Neuron (in vitro differentiated cells): ENCODE results near the gene CNOT1.
"Not testable (repeated sequence)": the region's sequence is repeated elsewhere in the genome, so short reads cannot be mapped to it uniquely, and the experiment has no call there.

ENCODE experiments used
- H2AFZ ChIP-seq: one replicate; pipeline ENCODE4 v1.6.1; 2013; ENCODE audit warnings: low read depth, mild to moderate bottlenecking, inconsistent platforms, low read length, moderate library complexity
- H3K27me3 ChIP-seq: one replicate; pipeline ENCODE4 v1.6.1; 2013; ENCODE audit warnings: low read length; ENCODE audit not compliant: insufficient read depth
- H3K36me3 ChIP-seq: one replicate; pipeline ENCODE4 v1.6.1; 2013; ENCODE audit warnings: low read length; ENCODE audit not compliant: insufficient read depth
- H3K4me1 ChIP-seq: one replicate; pipeline ENCODE4 v1.6.1; 2013; ENCODE audit warnings: low read length; ENCODE audit not compliant: insufficient read depth
- H3K4me3 ChIP-seq: 2 replicates; pipeline ENCODE4 v1.5.1; 2013; ENCODE audit warnings: mild to moderate bottlenecking, low read length, moderate library complexity
- H3K9me3 ChIP-seq: one replicate; pipeline ENCODE4 v1.6.1; 2013; ENCODE audit warnings: low read length

The CNOT1 gene

DNA sequence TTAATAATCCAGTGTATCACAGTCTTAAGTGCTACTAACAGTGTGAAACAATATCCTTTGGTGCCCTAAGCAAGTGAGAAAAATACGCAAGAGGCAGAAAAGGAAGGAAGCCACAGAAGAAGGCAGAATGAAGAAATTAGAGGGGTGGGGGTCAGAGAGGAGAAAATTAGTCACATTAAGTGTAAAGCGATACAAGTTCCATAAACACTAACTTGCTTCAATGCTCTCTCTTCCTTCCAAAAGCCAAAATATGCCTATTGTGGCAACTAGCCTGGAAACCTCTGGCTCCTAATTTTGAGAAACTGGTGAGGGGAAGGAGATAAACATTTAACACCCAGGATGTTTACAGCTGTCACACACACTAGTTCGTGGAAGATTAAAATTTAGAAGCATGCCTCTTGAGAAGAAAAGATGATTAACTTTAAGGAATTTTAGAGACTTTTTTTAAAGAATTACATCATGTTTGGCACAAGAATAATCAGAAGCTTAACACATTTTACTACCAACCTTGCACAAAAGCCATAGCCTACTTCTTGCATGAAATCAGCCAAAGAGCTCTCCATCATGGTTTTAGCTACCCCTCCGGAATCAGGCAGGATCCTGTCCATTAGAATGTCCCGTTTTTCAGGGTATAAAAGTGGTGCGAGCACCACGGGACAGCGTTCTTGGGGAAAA lies 44.7 kb downstream of the CNOT1 start:
- Histone ChIP-seq H3K36me3 (peaks cover 91% of the 10 kb centered on the region), H3K27me3 (no peaks in the 10 kb centered on the region), H2AFZ (no peak overlapping the region), H3K4me3 (no peak overlapping the region), H3K4me1 (no peaks in the 10 kb centered on the region), H3K9me3 (no peaks in the 10 kb centered on the region)

DNA sequence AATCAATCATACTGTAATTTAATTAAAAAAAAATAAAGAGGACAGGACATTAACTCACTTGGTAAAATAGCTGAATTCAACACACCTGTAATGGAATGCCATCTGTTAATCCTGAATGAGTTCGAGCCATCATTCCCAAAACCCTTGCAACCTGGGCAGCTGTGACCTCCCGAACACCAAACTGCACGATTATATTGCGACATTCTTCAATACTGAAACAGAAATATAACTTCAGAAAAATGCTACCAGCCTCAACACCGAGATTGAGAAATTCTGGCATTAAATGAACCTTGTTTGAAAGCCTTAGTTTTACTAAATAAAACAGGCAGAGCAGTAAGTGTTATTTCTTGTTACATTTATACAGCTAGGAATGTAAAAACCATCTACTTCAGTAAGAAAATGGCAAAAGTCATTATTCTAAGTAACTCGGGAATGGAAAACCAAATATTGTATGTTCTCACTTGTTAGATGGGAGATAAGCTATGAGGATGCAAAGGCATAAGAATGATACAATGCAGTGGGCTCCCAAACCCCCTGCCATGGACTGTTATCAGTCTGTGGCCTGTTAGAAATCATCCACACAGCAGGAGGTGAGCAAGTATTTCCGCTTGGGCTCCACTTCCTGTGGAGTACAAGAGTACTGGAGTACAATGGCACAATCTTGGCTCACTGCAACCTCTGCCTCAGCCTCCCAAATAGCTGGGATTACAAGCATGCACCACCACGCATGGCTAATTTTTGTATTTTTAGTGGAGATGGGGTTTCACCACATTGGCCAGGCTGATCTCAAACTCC lies 46.5 kb downstream of the CNOT1 start:
- H2AFZ ChIP-seq: no peak overlapping the region
- no peaks in the 10 kb centered on the region for H3K27me3 ChIP-seq
- no peaks in the 10 kb centered on the region for H3K4me1 ChIP-seq
- peaks cover 89% of the 10 kb centered on the region for H3K36me3 ChIP-seq
- H3K4me3 ChIP-seq: no peak overlapping the region
- H3K9me3 ChIP-seq: no peaks in the 10 kb centered on the region

DNA sequence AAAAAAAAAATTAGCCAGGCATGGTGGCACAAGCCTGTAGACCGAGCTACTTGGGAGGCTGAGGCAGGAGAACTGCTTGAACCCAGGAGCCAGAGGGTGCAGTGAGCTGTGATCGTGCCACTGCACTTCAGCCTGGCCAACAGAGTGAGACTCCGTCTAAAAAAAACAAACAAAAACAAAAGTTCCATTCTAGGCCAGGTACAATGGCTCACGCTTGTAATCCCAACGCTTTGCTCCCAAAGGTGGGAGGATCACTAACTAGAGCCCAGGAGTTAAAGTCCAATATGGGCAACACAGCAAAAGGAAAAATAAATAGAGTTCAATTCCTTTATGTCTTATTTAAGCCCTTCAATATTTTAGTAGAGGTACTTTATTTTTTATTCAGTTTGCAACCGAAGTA lies 47.5 kb downstream of the CNOT1 start:
- Histone ChIP-seq H3K4me3 (no peak overlapping the region), H3K9me3 (no peaks in the 10 kb centered on the region), H2AFZ (no peak overlapping the region), H3K4me1 (no peaks in the 10 kb centered on the region), H3K36me3 (peaks cover 90% of the 10 kb centered on the region), H3K27me3 (no peaks in the 10 kb centered on the region)

DNA sequence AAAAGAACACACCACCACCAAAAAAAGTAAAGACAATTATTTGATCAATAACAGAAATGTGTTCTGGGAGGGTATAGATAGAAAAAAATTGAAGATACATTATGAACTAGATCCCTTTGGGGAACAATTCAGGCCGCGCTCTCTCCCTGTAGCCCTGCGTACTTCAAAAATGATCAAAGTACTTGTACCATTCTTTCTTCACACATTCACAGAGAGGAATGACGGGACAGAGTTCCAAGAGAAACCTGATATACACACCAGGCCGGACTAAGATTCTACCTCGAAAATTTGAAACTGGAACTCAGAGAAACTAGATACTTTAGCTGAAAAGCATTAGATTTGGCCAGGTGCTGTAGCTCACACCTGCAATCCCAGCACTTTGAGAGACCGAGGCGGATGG lies 50.0 kb downstream of the CNOT1 start:
- Histone ChIP-seq H3K4me1 (no peaks in the 10 kb centered on the region), H3K4me3 (no peak overlapping the region), H3K9me3 (no peaks in the 10 kb centered on the region), H3K27me3 (no peaks in the 10 kb centered on the region), H3K36me3 (peaks cover 87% of the 10 kb centered on the region), H2AFZ (no peak overlapping the region)

DNA sequence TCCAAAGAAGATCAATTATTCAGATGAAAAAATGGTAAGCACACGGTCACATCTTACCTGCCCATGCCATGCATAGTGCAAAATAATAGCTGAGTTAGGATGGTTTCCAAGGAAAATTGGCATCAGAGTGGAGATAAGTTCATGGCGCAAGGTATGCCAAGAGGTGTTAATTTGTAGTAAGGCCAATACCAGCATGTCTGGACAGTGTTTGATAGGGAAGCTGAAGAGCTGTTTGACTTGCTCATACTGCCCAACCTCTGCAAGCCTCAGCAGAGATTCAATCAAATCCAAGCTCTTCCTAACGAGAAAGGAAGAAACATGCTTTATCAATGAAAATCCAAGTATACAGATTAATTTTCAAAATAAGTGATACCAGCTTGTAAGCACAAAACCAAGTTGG lies 51.0 kb downstream of the CNOT1 start:
- H3K27me3 ChIP-seq: no peaks in the 10 kb centered on the region

DNA sequence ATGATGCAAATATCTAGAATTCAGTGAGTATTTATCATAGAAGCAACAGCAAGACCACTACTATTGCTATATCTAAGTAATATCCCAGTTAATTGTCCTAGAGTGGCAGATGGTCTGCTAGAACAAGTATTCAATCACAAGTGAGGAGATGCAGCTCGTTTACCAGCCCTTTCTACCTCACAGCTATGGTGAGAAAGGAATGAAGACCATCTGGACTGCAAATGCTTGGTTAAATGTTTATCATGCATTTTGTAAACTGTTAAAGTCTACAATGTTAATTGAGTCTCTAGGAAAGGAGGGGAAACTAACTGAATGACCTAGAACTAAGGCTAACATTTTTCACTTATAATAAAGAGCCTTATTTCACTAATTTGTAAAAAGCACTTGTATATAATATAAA lies 52.5 kb downstream of the CNOT1 start:
- Histone ChIP-seq H2AFZ (no peak overlapping the region), H3K4me1 (no peaks in the 10 kb centered on the region), H3K9me3 (no peaks in the 10 kb centered on the region), H3K36me3 (peaks cover 85% of the 10 kb centered on the region), H3K27me3 (no peaks in the 10 kb centered on the region), H3K4me3 (no peak overlapping the region)

More for the DNA sequence above, 51.0 kb downstream of the CNOT1 start:
- peaks cover 89% of the 10 kb centered on the region for H3K36me3 ChIP-seq
- no peaks in the 10 kb centered on the region for H3K4me1 ChIP-seq
- H3K4me3 ChIP-seq: no peak overlapping the region
- H2AFZ ChIP-seq: no peak overlapping the region
- no peaks in the 10 kb centered on the region for H3K9me3 ChIP-seq

DNA sequence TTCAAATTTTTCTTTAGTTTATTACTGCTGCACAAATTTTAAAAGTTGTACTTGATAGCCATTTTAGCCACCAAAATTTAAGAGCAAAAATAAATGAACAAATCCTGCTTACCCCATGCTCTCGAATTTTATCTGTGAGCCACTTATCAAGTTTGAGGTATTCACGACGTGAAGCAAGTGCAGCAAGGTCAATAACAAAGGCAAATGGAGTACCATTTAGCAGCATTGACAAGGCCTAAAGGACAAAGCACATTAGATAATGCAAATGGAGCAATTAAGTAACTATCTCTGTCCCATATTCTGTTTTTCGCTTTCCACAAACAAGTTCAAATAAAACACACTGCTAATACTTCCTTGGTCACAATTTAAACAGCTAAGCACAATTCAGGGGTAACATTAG lies 54.7 kb downstream of the CNOT1 start:
- Histone ChIP-seq H3K4me3 (no peak overlapping the region), H3K9me3 (no peaks in the 10 kb centered on the region), H3K27me3 (no peaks in the 10 kb centered on the region), H2AFZ (no peak overlapping the region), H3K36me3 (peaks cover 84% of the 10 kb centered on the region), H3K4me1 (no peaks in the 10 kb centered on the region)

DNA sequence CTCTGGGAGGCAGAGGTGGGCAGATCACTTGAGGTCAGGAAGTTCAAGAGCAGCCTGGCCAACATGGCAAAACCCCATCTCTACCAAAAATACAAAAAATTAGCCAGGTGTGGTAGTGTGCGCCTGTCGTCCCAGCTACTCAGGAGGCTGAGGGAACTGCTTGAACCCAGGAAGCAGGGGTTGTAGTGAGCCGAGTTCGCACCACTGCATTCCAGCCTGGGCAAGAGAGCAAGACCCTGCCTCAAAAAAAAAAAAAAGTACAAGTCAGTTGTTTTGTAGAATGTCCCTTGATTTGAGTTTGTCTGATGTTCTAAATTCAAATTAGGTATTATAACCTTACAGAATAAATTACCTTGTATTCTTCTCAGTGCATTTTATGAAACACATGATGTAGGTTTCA lies 63.9 kb downstream of the CNOT1 start:
- not testable (repeated sequence) for H3K27me3 ChIP-seq, H2AFZ ChIP-seq, H3K4me1 ChIP-seq, H3K4me3 ChIP-seq, H3K9me3 ChIP-seq
- peaks cover 78% of the 10 kb centered on the region for H3K36me3 ChIP-seq

DNA sequence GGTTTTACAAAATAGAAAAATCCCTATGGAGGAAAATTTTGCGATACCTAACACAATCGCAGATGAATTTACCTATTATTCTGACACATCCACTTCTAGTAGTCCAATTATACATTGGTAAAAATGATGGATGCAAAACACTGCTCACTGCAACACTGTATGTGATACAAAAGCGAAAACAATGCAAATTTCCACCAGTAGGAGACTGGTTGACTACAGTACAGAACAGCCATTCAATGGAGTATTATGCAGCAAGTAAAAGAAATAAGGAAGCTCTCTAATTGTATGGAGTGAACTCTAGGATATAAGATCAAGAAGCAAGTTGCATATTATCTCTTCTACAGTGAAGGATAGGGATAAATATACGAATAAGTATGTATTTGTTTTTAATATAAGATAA lies 65.9 kb downstream of the CNOT1 start:
- Histone ChIP-seq H3K4me3 (no peak overlapping the region), H3K36me3 (peaks cover 78% of the 10 kb centered on the region), H3K9me3 (no peaks in the 10 kb centered on the region), H3K4me1 (no peaks in the 10 kb centered on the region), H2AFZ (no peak overlapping the region), H3K27me3 (no peaks in the 10 kb centered on the region)

DNA sequence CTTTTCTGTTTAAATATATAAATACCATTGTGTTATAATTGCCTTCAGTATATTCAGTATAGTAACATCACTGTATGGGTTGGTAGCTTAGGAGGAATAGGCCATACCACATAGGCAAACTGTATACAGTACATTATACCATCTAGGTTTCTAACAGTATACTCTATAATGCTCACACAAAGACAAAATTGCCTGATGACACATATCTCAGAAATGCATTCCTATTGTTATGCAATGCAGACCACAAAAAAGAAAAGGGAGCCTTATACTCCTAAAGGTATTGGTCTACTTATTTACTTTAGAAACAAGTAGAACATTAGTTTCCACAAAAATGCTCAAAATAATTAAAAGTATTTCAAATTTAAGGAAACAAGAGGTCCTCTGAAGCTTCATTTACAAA lies 66.4 kb downstream of the CNOT1 start:
- no peaks in the 10 kb centered on the region for H3K4me1 ChIP-seq
- peaks cover 83% of the 10 kb centered on the region for H3K36me3 ChIP-seq
- no peaks in the 10 kb centered on the region for H3K9me3 ChIP-seq
- no peak overlapping the region for H2AFZ ChIP-seq
- H3K4me3 ChIP-seq: no peak overlapping the region
- no peaks in the 10 kb centered on the region for H3K27me3 ChIP-seq

DNA sequence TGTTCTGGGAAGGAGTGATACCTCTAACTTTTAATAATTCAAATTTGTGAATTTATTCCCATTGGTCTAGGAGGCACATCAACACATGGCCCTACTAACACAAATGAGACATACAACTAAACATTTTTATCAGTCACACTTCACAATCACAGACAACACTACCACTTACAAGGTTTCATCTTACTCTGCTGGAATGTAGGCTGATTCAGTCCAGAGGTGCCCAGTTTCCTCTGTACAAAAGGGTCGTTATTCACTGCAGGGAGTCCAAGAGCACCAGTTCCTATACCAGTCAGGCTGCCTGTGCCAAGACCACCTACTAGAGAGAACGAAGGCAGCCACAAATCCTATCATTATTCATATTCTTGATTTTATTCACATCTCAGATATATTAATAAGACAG lies 72.9 kb downstream of the CNOT1 start:
- Histone ChIP-seq H3K27me3 (no peaks in the 10 kb centered on the region), H3K4me3 (no peak overlapping the region), H2AFZ (no peak overlapping the region), H3K36me3 (peaks cover 94% of the 10 kb centered on the region), H3K4me1 (no peaks in the 10 kb centered on the region), H3K9me3 (no peaks in the 10 kb centered on the region)

DNA sequence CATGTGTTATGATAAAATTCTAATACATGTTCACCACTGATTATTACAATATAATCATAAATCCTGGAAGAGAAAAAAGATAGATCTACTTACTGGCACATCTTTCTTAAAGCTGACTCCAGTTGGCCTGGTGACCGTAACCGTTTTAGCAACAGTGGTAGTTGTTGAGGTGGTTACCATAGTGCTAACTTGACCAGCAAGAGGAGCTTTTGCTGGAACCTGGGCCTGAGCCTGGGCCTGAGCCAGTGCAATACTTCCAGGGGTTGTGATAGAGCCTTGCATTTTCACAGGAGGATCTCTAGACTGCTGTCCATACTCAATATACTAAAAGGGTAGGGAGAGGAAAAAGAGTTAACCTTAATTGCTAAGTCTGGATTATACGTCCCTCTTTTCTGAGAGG lies 78.1 kb downstream of the CNOT1 start:
- Histone ChIP-seq H3K27me3 (no peaks in the 10 kb centered on the region), H3K36me3 (peaks cover 95% of the 10 kb centered on the region), H2AFZ (no peak overlapping the region), H3K4me1 (no peaks in the 10 kb centered on the region), H3K4me3 (no peak overlapping the region), H3K9me3 (no peaks in the 10 kb centered on the region)

DNA sequence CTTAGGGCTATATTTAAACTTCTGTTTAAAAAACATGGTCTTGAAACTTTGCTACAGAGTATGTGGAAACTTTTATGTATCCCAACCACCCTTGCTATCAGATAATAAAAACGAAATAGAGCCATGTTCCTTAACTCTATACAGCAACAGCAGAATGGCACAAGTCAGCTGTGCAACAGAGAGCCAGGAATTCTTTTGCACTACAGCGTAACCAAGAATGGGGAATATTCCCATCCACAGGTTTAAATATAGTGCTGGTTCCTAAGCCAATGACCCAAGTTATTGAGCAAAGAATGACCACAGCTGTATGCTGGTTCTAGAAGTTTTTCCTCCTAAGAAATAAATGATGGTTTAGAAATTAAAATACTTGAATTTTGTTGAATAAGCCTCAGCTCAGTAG lies 81.2 kb downstream of the CNOT1 start:
- Histone ChIP-seq H2AFZ (no peak overlapping the region), H3K36me3 (peaks cover 95% of the 10 kb centered on the region), H3K4me1 (no peaks in the 10 kb centered on the region), H3K27me3 (no peaks in the 10 kb centered on the region), H3K9me3 (no peaks in the 10 kb centered on the region), H3K4me3 (no peak overlapping the region)

DNA sequence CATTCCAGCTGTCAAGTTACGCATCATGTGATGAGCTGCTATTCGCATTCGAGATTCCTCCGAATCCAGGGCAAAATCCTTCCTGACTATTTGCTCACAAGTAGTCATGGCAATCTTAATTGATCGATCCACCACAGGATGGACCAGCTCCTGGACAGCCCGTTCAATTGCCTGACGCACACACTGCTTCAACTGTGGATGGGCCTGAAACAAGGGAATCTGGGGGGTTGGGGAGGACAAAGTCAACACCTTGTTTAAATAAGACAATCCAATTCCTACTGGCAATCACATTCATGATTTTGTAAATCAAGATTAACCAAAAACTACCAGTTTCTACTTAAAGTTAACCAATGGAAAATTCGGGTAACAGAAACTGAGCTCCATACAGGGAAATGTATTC lies 85.9 kb downstream of the CNOT1 start:
- Histone ChIP-seq H3K36me3 (peaks cover 98% of the 10 kb centered on the region), H3K4me1 (no peaks in the 10 kb centered on the region), H3K4me3 (no peak overlapping the region), H2AFZ (no peak overlapping the region), H3K9me3 (no peaks in the 10 kb centered on the region), H3K27me3 (no peaks in the 10 kb centered on the region)
